Measurements from ENCODE around the gene ST14. TPM values are rescaled to one million over a fixed set of nuclear protein-coding genes. Genes with fewer than 3 reads are reported as not detected.
"Not testable (repeated sequence)": the region's sequence is repeated elsewhere in the genome, so short reads cannot be mapped to it uniquely, and the experiment has no call there.

The ST14 gene
- total and polyA plus RNA-seq, 12 donors: 0.30 to 5.7 (median 0.67) TPM

DNA sequence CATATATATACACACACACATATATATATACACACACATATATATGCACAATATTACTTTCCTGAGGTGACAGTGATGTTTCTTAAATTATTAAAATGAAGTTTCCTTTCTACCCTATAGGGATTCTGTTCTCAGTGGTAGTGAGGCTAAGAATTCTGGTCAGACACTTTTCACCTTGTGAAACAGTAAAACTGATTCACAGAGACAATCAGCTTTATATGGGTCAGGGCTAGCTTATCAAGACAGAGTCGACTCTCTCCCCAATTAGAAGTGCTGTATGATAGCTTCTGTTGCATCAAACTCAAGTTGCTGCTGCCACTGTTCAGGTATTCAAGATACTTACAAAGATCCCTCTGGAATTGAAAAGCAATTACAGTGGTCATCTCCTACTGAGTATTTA, 86.7 kb downstream of the ST14 start:
- ATAC-seq (no peak), DNase-seq (no peak)
- WGBS, 2 donors: 10 to 35% methylated on average over 1 of the region's 1 CpG
- Histone ChIP-seq H3K9me3 (peaks cover 0 to 3% (median 0%) of the 10 kb centered on the region in 11 donors), H3K27ac (no peak overlapping the region), H3K4me3 (no peak overlapping the region), H3K27me3 (no peaks in the 10 kb centered on the region), H3K4me1 (peaks cover 0 to 26% (median 10%) of the 10 kb centered on the region in 9 donors), H3K36me3 (peaks cover 0 to 4% (median 0%) of the 10 kb centered on the region in 9 donors)
- intact Hi-C loops (cut with DNase I): no loop called here
- TF ChIP-seq, protein P1, sequence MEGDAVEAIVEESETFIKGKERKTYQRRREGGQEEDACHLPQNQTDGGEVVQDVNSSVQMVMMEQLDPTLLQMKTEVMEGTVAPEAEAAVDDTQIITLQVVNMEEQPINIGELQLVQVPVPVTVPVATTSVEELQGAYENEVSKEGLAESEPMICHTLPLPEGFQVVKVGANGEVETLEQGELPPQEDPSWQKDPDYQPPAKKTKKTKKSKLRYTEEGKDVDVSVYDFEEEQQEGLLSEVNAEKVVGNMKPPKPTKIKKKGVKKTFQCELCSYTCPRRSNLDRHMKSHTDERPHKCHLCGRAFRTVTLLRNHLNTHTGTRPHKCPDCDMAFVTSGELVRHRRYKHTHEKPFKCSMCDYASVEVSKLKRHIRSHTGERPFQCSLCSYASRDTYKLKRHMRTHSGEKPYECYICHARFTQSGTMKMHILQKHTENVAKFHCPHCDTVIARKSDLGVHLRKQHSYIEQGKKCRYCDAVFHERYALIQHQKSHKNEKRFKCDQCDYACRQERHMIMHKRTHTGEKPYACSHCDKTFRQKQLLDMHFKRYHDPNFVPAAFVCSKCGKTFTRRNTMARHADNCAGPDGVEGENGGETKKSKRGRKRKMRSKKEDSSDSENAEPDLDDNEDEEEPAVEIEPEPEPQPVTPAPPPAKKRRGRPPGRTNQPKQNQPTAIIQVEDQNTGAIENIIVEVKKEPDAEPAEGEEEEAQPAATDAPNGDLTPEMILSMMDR (IDR thresholded peaks at IDR 0.05): no peak

DNA sequence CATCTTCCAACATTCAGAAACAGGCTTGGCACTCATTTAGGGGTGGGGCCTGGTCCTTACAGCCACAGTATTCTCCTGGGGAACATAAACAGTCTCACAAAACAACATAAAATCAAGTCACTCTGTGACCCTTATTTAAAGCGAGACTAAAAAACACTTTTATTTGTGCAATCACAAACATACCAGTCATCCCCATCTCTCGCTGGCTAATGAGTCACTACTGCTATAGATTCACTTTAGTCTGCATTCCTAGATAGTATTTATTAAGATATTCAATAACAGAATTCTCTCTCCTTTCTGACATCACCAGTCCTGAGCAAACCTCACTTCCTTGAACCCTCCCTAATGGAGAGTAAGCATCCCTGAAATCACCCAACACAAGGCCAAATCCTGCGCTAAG, 87.2 kb downstream of the ST14 start:
- Histone ChIP-seq H3K4me3 (no peak overlapping the region), H3K36me3 (peaks cover 0 to 4% (median 0%) of the 10 kb centered on the region in 9 donors), H3K27me3 (no peaks in the 10 kb centered on the region), H3K9me3 (peaks cover 0 to 8% (median 2%) of the 10 kb centered on the region in 11 donors), H3K4me1 (peaks cover 0 to 26% (median 10%) of the 10 kb centered on the region in 9 donors), H3K27ac (no peak overlapping the region)
- intact Hi-C loops (cut with DNase I): no loop called here
- ATAC-seq (no peak), DNase-seq (no peak)
- TF ChIP-seq, protein P1 (IDR thresholded peaks at IDR 0.05): no peak
- 83 to 86% methylated on average over 3 of the region's 3 CpGs for WGBS, 2 donors

DNA sequence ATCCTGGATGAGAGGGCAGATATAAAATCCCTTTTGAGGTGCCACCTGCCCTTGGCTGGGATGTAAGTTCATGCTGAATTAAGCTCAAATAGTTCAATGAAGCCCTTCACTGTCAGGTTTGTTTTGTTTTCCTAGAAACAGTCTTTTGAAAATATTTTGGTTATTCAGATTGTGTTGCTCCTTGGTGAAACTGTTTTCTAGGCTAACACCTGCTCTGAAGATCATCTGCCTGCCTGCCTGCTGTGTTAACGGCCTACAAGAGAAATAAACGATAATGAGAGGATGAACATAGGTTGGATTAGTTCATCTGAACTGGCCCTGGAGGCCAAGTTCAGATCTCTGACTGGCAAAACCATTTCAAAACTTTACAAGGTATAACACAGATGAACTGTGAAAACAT, 87.7 kb downstream of the ST14 start:
- no peaks in the 10 kb centered on the region for H3K27me3 ChIP-seq
- no peak overlapping the region for H3K4me3 ChIP-seq
- DNase-seq (no peak), ATAC-seq (no peak)
- no peak overlapping the region for H3K27ac ChIP-seq
- TF ChIP-seq, protein P1 (IDR thresholded peaks at IDR 0.05): no peak
- H3K36me3 ChIP-seq: peaks cover 0 to 7% (median 0%) of the 10 kb centered on the region in 9 donors
- H3K9me3 ChIP-seq: peaks cover 0 to 14% (median 7%) of the 10 kb centered on the region in 11 donors
- intact Hi-C loops (cut with DNase I): no loop called here
- peaks cover 0 to 26% (median 10%) of the 10 kb centered on the region in 9 donors for H3K4me1 ChIP-seq
- WGBS, 2 donors: 77 to 79% methylated on average over 2 of the region's 2 CpGs

DNA sequence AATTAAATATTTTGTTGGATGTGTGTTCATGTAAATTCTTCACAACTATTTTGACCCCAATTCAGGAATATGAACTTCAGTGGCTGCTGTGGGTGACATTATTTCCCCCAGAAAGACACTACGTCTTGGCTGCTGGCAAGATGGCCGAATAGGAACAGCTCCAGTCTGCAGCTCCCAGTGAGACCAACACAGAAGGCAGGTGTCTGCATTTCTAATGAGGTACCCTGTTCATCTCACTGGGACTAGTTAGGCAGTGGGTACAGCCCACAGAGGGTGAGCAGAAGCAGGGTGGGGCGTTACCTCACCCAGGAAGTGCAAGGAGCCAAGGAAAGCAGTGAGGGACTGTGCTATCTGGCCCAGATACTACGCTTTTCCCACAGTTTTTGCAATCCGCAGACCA, 89.8 kb downstream of the ST14 start:
- intact Hi-C loops (cut with DNase I): no loop called here
- 95 to 98% methylated on average over 5 of the region's 5 CpGs for WGBS, 2 donors

DNA sequence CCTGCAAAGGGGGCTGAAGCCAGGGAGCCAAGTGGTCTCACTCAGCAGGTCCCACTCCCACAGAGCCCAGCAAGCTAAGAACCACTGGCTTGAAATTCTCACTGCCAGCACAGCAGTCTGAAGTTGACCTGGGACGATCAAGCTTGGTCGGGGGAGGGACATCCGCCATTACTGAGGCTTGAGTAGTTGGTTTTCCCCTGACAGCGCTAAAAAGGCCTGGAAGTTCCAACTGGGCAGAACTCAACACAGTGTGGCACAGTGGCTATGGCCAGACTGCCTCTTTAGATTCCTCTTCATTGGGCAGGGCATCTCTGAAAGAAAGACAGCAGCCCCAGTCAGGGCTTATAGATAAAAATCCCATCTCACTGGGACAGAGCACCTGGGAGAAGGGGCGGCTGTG, 90.3 kb downstream of the ST14 start:
- H3K4me1 ChIP-seq: peaks cover 0 to 23% (median 7%) of the 10 kb centered on the region in 9 donors
- H3K27ac ChIP-seq; DNase-seq; H3K27me3 ChIP-seq; H3K4me3 ChIP-seq; ATAC-seq; H3K36me3 ChIP-seq; intact Hi-C loops (cut with DNase I): not testable (repeated sequence)
- WGBS, 2 donors: 91 to 95% methylated on average over 5 of the region's 5 CpGs
- peaks cover 0 to 27% (median 7%) of the 10 kb centered on the region in 11 donors for H3K9me3 ChIP-seq

More for the DNA sequence above, 89.8 kb downstream of the ST14 start:
- TF ChIP-seq, protein P1 (IDR thresholded peaks at IDR 0.05): no peak
- no peak for ATAC-seq
- Histone ChIP-seq H3K36me3 (peaks cover 0 to 7% (median 0%) of the 10 kb centered on the region in 9 donors), H3K9me3 (peaks cover 0 to 27% (median 7%) of the 10 kb centered on the region in 11 donors), H3K27me3 (no peaks in the 10 kb centered on the region), H3K27ac (no peak overlapping the region), H3K4me1 (peaks cover 0 to 26% (median 7%) of the 10 kb centered on the region in 9 donors), H3K4me3 (no peak overlapping the region)
- DNase-seq: no peak

DNA sequence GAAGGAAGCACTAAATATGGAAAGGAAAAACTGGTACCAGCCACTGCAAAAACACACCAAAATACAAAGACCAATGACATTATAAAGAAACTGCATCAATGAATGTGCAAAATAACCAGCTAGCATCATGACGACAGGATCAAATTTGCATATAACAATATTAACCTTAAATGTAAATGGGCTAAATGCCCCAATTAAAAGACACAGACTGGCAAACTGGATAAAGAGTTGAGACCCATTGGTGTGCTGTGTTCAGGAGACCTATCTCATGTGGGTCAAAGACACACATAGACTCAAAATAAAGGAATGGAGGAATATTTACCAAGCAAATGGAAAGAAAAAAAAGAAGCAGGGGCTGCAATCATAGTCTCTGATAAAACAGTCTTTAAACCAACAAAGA, 92.2 kb downstream of the ST14 start:
- H3K4me1 ChIP-seq; ATAC-seq; H3K36me3 ChIP-seq; DNase-seq; intact Hi-C loops (cut with DNase I); H3K27ac ChIP-seq; H3K27me3 ChIP-seq; H3K4me3 ChIP-seq: not testable (repeated sequence)
- peaks cover 0 to 27% (median 7%) of the 10 kb centered on the region in 11 donors for H3K9me3 ChIP-seq
- WGBS, 2 donors: 89 to 91% methylated on average over 1 of the region's 1 CpG

Measured in heart right ventricle (tissue), 16 donors.